ENCODE data around the gene METRN. TPM values are rescaled to one million over a fixed set of nuclear protein-coding genes. Genes with fewer than 3 reads are reported as not detected.

The METRN gene
- total and polyA plus RNA-seq, 2 donors, result 21.9 to 24.2 TPM

- no peak for DNase-seq (ENCODE audit: low read depth in 6 of 9, low spot score in 9 of 9)
- Histone ChIP-seq H3K9me3 (ENCODE audit: control insufficient read depth in 2 of 2, insufficient read depth in 1 of 2, low read length in 1 of 2) (peaks cover 1 to 4% of the 10 kb centered on the region in 2 donors), H3K4me3 (ENCODE audit: low read length in 2 of 2) (no peak overlapping the region), H3K27me3 (ENCODE audit: control insufficient read depth in 2 of 2, insufficient read depth in 1 of 2, low read length in 1 of 2) (peaks cover 75 to 95% of the 10 kb centered on the region in 2 donors), H3K27ac (ENCODE audit: low read depth in 1 of 2, low read length in 1 of 2) (no peak overlapping the region), H3K36me3 (ENCODE audit: control insufficient read depth in 2 of 2, insufficient read depth in 2 of 2, low read length in 1 of 2) (no peaks in the 10 kb centered on the region), H3K4me1 (ENCODE audit: control insufficient read depth in 2 of 2, insufficient read depth in 2 of 2, low read length in 2 of 2) (peaks cover 4 to 6% of the 10 kb centered on the region in 2 donors)
- WGBS, result 19% methylated on average over 50 of the region's 50 CpGs
Measured at GRCh38 chr16:704552-705380, 10.2 kb upstream of the METRN start.

DNA sequence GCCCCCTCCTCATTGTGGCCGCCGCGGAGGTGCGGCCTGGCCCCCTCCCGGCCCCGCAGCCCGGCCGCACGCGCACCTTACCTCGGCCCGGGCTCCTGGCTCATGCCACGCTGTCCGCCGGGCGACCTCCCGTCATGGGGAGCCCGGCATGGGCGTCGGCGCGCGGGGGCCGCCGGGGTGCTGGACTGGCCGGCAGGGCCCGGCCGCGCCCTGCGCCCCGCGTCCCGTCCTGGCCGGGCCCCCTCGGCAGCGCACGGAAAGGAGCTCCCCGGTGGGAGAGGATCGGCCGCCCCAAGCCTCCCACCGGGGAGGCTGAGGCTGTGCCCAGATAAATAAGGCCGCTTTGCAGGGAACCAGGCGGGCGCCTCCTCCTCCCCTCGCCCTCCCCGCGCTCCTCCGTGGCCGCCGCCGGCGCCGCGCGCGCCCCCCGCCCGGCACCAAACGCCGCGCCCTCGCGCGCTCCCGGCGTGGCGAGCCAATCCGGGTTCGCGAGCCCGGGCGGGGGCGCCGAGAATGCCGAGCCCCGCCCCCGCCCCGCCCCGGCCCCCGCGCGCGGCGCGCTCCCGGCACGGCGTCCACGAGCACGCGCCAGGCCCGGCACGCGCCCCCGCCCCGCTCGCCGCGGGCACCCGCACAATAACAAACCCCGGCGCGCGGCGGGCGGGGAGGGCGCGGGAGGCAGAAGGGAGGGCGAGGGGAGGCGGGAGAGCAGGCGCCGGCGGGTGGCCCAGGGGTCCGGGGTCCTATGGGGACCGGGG is 9.3 kb upstream of the METRN start, which contains the start of gene FBXL16:
TSS of gene FBXL16 (minus strand) at position 371 of the 758 bp plus-strand sequence. CDS start 8,396 bp downstream, outside the sequence.
- 2% methylated on average over 115 of the region's 115 CpGs for WGBS
- peaks cover 70 to 95% of the 10 kb centered on the region in 2 donors for H3K27me3 ChIP-seq (ENCODE audit: control insufficient read depth in 2 of 2, insufficient read depth in 1 of 2, low read length in 1 of 2)
- no peak within 1 kb of the TSS for H3K27ac ChIP-seq (ENCODE audit: low read depth in 1 of 2, low read length in 1 of 2)
- peaks cover 1 to 4% of the 10 kb centered on the region in 2 donors for H3K9me3 ChIP-seq (ENCODE audit: control insufficient read depth in 2 of 2, insufficient read depth in 1 of 2, low read length in 1 of 2)
- no peaks in the 10 kb centered on the region for H3K36me3 ChIP-seq (ENCODE audit: control insufficient read depth in 2 of 2, insufficient read depth in 2 of 2, low read length in 1 of 2)
- peaks cover 1 to 6% of the 10 kb centered on the region in 2 donors for H3K4me1 ChIP-seq (ENCODE audit: control insufficient read depth in 2 of 2, insufficient read depth in 2 of 2, low read length in 2 of 2)
- peak within 1 kb of the TSS in 1 of 2 donors; percentile 38 for H3K4me3 ChIP-seq (ENCODE audit: low read length in 2 of 2)
- DNase-seq (ENCODE audit: low read depth in 6 of 9, low spot score in 9 of 9), result no peak

DNA sequence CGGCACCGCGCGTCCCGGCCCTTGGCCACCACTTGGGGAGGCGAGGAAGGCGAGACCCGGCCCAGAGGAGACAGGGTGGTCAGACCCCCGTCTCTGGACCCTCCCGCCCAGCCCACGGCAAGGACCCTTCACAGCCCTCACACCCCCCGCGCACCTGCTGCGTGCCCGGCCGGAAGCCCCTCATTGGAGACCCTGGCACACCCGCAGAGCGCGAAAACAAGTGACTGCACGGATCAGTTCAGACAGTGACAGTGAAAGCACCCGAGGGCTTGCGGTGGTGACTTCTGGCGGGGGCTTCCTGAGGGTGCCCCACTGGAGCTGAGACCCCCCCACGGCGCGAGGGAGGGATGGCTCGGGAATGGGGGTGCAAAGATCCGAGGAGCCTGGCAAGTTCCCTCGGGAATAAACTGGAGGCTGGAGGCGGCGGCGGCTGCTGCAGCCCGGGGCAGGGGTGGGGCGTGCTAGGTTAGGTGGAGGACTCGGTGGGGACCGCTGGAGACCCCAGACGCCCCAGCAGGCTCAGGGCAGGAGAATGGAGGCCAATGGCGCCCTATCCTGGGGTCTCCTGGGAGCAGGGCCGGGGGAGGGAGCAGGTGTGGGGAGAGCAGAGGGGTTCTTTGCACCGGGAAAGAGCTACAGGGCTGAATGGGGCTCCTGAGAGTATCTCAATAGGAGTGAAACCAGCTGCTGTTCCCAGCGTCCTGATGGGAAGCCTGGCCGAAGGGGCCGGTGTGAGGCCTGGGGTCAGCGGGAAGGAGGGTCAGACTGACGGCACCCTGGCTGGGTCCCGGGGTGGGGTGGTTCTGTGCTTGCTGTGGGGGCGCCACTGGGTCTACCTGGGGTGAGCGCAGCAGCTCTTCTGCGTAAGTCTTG is 8.5 kb upstream of the METRN start:
- Histone ChIP-seq H3K27ac (ENCODE audit: low read depth in 1 of 2, low read length in 1 of 2) (no peak overlapping the region), H3K9me3 (ENCODE audit: control insufficient read depth in 2 of 2, insufficient read depth in 1 of 2, low read length in 1 of 2) (peaks cover 0 to 1% of the 10 kb centered on the region in 2 donors), H3K36me3 (ENCODE audit: control insufficient read depth in 2 of 2, insufficient read depth in 2 of 2, low read length in 1 of 2) (no peaks in the 10 kb centered on the region), H3K4me3 (ENCODE audit: low read length in 2 of 2) (peak overlapping the region in 1 of 2 donors; percentile 38), H3K27me3 (ENCODE audit: control insufficient read depth in 2 of 2, insufficient read depth in 1 of 2, low read length in 1 of 2) (peaks cover 62 to 95% of the 10 kb centered on the region in 2 donors), H3K4me1 (ENCODE audit: control insufficient read depth in 2 of 2, insufficient read depth in 2 of 2, low read length in 2 of 2) (peaks cover 0 to 6% of the 10 kb centered on the region in 2 donors)
- WGBS, result 8% methylated on average over 49 of the region's 49 CpGs
- DNase-seq (ENCODE audit: low read depth in 6 of 9, low spot score in 9 of 9), result no peak

DNA sequence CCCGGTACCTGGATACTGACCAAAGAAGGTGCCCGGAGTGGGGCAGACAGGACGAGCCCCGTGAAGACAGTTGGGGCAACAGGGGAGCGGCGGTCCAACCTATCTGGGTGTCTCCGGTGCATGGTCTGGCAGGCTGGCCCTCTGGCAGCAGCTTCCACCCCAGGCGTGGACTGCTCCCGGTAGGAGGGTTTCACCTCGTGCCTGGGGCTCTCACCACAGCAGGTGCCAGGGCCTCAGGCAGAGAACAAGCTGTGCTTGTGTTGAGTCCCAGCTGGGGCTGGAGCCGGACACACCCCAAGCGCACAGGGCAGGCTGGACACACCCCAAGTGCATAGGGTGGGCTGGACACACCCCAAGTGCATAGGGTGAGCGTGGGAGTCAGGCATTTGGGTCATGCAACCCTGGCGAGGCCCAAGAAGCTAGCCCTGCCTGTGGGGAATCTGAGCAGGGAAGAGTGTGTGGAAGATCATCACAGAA is 7.8 kb upstream of the METRN start:
- 55% methylated on average over 14 of the region's 14 CpGs for WGBS
- no peak overlapping the region for H3K4me3 ChIP-seq (ENCODE audit: low read length in 2 of 2)
- no peak for DNase-seq (ENCODE audit: low read depth in 6 of 9, low spot score in 9 of 9)
- H3K36me3 ChIP-seq (ENCODE audit: control insufficient read depth in 2 of 2, insufficient read depth in 2 of 2, low read length in 1 of 2), result no peaks in the 10 kb centered on the region
- H3K9me3 ChIP-seq (ENCODE audit: control insufficient read depth in 2 of 2, insufficient read depth in 1 of 2, low read length in 1 of 2), result peaks cover 0 to 1% of the 10 kb centered on the region in 2 donors
- peaks cover 55 to 93% of the 10 kb centered on the region in 2 donors for H3K27me3 ChIP-seq (ENCODE audit: control insufficient read depth in 2 of 2, insufficient read depth in 1 of 2, low read length in 1 of 2)
- H3K27ac ChIP-seq (ENCODE audit: low read depth in 1 of 2, low read length in 1 of 2), result no peak overlapping the region
- peaks cover 0 to 6% of the 10 kb centered on the region in 2 donors for H3K4me1 ChIP-seq (ENCODE audit: control insufficient read depth in 2 of 2, insufficient read depth in 2 of 2, low read length in 2 of 2)

- Histone ChIP-seq H3K9me3 (ENCODE audit: control insufficient read depth in 2 of 2, insufficient read depth in 1 of 2, low read length in 1 of 2) (peaks cover 0 to 1% of the 10 kb centered on the region in 2 donors), H3K4me1 (ENCODE audit: control insufficient read depth in 2 of 2, insufficient read depth in 2 of 2, low read length in 2 of 2) (peaks cover 0 to 6% of the 10 kb centered on the region in 2 donors), H3K27ac (ENCODE audit: low read depth in 1 of 2, low read length in 1 of 2) (no peak overlapping the region), H3K36me3 (ENCODE audit: control insufficient read depth in 2 of 2, insufficient read depth in 2 of 2, low read length in 1 of 2) (no peaks in the 10 kb centered on the region), H3K27me3 (ENCODE audit: control insufficient read depth in 2 of 2, insufficient read depth in 1 of 2, low read length in 1 of 2) (peaks cover 46 to 87% of the 10 kb centered on the region in 2 donors), H3K4me3 (ENCODE audit: low read length in 2 of 2) (no peak overlapping the region)
- DNase-seq (ENCODE audit: low read depth in 6 of 9, low spot score in 9 of 9), result no peak
- WGBS, result 63% methylated on average over 3 of the region's 3 CpGs
Measured at GRCh38 chr16:708019-708418, 6.9 kb upstream of the METRN start.

DNA sequence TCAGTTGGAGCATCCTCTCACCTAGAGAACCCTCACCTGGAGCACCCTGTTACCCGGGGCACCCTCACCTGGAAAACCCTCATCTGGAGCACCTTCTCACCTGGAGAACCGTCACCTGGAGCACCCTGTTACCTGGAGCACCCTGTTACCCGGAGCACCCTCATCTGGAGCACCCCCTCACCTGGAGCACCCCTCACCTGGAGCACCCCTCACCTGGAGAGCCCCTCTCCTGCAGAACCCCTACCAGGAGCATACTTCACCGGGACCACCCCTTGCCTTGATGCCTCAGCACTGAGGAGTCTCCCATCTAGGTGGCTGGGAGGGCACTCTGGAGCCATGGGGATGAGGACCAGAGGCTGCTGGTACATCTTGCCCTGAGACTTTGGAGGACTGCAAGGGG is 6.0 kb upstream of the METRN start:
- Histone ChIP-seq H3K27me3 (ENCODE audit: control insufficient read depth in 2 of 2, insufficient read depth in 1 of 2, low read length in 1 of 2) (peaks cover 40 to 83% of the 10 kb centered on the region in 2 donors), H3K9me3 (ENCODE audit: control insufficient read depth in 2 of 2, insufficient read depth in 1 of 2, low read length in 1 of 2) (peaks cover 0 to 1% of the 10 kb centered on the region in 2 donors), H3K36me3 (ENCODE audit: control insufficient read depth in 2 of 2, insufficient read depth in 2 of 2, low read length in 1 of 2) (no peaks in the 10 kb centered on the region), H3K27ac (ENCODE audit: low read depth in 1 of 2, low read length in 1 of 2) (no peak overlapping the region), H3K4me1 (ENCODE audit: control insufficient read depth in 2 of 2, insufficient read depth in 2 of 2, low read length in 2 of 2) (peaks cover 0 to 6% of the 10 kb centered on the region in 2 donors), H3K4me3 (ENCODE audit: low read length in 2 of 2) (no peak overlapping the region)
- no peak for DNase-seq (ENCODE audit: low read depth in 6 of 9, low spot score in 9 of 9)
- 77% methylated on average over 4 of the region's 4 CpGs for WGBS

DNA sequence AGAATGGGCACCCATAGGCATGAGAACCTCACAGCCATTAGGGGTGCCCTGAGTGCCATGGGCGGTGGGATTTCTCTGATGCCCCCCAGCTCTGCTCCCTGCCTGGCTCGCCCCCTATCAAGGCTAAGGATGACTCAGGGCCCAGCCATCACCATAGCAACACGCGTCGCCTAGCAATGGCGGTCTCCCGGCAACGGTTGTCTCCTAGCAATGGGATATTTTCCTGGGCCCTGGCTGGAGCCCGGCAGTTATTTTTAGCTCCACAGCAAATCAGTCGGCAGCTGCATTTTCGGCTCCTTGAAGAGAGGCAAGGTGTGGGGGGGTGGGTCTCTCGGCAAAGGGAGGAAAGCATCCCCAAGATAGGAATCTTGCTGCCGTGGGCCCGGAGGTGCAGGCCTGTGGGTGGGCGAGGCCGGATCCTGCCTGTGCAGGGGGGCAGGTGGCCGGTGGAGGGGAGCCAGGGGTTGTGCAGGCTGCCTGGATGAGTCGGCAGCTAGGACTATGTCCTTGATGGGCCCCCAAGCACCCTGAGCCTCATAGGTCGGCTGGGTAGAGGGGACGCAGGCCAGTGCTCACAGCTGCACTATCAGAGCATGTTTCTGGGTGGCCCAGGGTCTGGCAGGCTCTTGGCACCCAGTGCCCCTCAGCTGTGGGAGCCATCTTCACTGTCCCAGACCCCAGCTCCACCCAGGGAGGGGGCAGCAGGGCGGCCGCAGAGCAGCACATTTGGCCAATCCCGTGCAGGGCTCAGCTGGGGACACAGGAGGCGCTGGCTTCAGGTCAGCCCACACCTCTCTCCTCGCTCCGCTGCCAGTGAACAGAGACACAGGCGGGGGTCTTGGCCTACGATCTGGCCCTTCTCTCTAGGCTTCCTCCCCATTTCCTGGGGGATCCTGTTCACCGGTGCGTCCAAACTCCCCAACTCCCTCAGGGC is 5.1 kb upstream of the METRN start:
- WGBS, result 49% methylated on average over 30 of the region's 30 CpGs
- Histone ChIP-seq H3K4me1 (ENCODE audit: control insufficient read depth in 2 of 2, insufficient read depth in 2 of 2, low read length in 2 of 2) (peaks cover 5 to 15% of the 10 kb centered on the region in 2 donors), H3K9me3 (ENCODE audit: control insufficient read depth in 2 of 2, insufficient read depth in 1 of 2, low read length in 1 of 2) (no peaks in the 10 kb centered on the region), H3K27me3 (ENCODE audit: control insufficient read depth in 2 of 2, insufficient read depth in 1 of 2, low read length in 1 of 2) (peaks cover 34 to 82% of the 10 kb centered on the region in 2 donors), H3K36me3 (ENCODE audit: control insufficient read depth in 2 of 2, insufficient read depth in 2 of 2, low read length in 1 of 2) (no peaks in the 10 kb centered on the region), H3K27ac (ENCODE audit: low read depth in 1 of 2, low read length in 1 of 2) (no peak overlapping the region), H3K4me3 (ENCODE audit: low read length in 2 of 2) (no peak overlapping the region)
- no peak for DNase-seq (ENCODE audit: low read depth in 6 of 9, low spot score in 9 of 9)

Data from thymus (tissue), 11 donors.